Fibroblast of skin of right quadriceps (primary cell): ENCODE results near the gene CYSTM1.

Source experiments
- DNase-seq: peaks from one replicate; pipeline ENCODE4 v3.0.0-alpha.2; 2013

CYSTM1 gene

GRCh38 chr5:140260089-140260656 is 85.2 kb downstream of the CYSTM1 start:
- no peak for DNase-seq

- DNase-seq = peak; percentile 67
Observed at GRCh38 chr5:140261403-140262171, 86.6 kb downstream of the CYSTM1 start.

GRCh38 chr5:140262221-140262620 is 87.2 kb downstream of the CYSTM1 start:
- no peak for DNase-seq

GRCh38 chr5:140262839-140263238 is 87.9 kb downstream of the CYSTM1 start:
- DNase-seq = no peak

- no peak for DNase-seq
Observed at GRCh38 chr5:140265845-140266244, 90.9 kb downstream of the CYSTM1 start.

GRCh38 chr5:140266471-140267200 is 91.6 kb downstream of the CYSTM1 start:
- no peak for DNase-seq

GRCh38 chr5:140267201-140267540 is 92.2 kb downstream of the CYSTM1 start:
- DNase-seq = no peak

- DNase-seq = no peak
Observed at GRCh38 chr5:140267559-140268018, 92.6 kb downstream of the CYSTM1 start.

- no peak for DNase-seq
Observed at GRCh38 chr5:140270008-140270407, 95.0 kb downstream of the CYSTM1 start.

GRCh38 chr5:140273401-140273877 is 98.5 kb downstream of the CYSTM1 start:
- no peak for DNase-seq

- no peak for DNase-seq
Observed at GRCh38 chr5:140275837-140276236, 100.8 kb downstream of the CYSTM1 start.

GRCh38 chr5:140282266-140282665 is 107.3 kb downstream of the CYSTM1 start:
- no peak for DNase-seq

- DNase-seq = no peak
Observed at GRCh38 chr5:140284013-140284412, 109.0 kb downstream of the CYSTM1 start.

GRCh38 chr5:140286424-140286823 is 111.4 kb downstream of the CYSTM1 start:
- DNase-seq = no peak

GRCh38 chr5:140287801-140288521 is 113.0 kb downstream of the CYSTM1 start:
- no peak for DNase-seq

GRCh38 chr5:140292212-140293036 is 117.4 kb downstream of the CYSTM1 start:
- DNase-seq = no peak
